Measurements from ENCODE around the gene ZAR1L.

The ZAR1L gene

GRCh38 chr13:32254916-32255723 lies 60.0 kb downstream of the ZAR1L start:
- DNase-seq (ENCODE audit: low read depth) = no peak

GRCh38 chr13:32254416-32254815 lies 60.7 kb downstream of the ZAR1L start:
- no peak for DNase-seq (ENCODE audit: low read depth)

GRCh38 chr13:32253911-32254399 lies 61.2 kb downstream of the ZAR1L start:
- no peak for DNase-seq (ENCODE audit: low read depth)

Measured in non-pigmented ciliary epithelial cell (primary cell).